A673 (cell line): ENCODE results near the gene BCKDHA. TPM values are rescaled to one million over a fixed set of nuclear protein-coding genes. Genes with fewer than 3 reads are reported as not detected.
"Not testable (repeated sequence)": the region's sequence is repeated elsewhere in the genome, so short reads cannot be mapped to it uniquely, and the experiment has no call there.

Experiments
- BruUV-seq: library from RNA; stranded (reverse); fragments of 400-500 nt; replicated peaks from 2 replicates; lab custom pipeline; 2021; lab: Mats Ljungman, UMichigan
- CTCF ChIA-PET: fragments of 300-600 bp; sonication (Branson Sonifier 250); formaldehyde crosslinking; loops from one replicate; lab custom pipeline; 2022; ENCODE audit warnings: antibody characterized with exemption; lab: Charles Lee
- POLR2A ChIA-PET: fragments of 300-600 bp; sonication (Branson Sonifier 250); formaldehyde crosslinking; loops from one replicate; lab custom pipeline; 2022; ENCODE audit warnings: antibody characterized with exemption; ENCODE audit not compliant: low non-redundant PET; lab: Charles Lee
- DNase-seq: peaks from one replicate; pipeline ENCODE4 v3.0.0-alpha.2; 2015; ENCODE audit warnings: low spot score
- H3K27ac ChIP-seq: fragments of 200-600 bp; sonication (generic); 2 replicates; pipeline ENCODE4 v1.5.1; 2016; ENCODE audit warnings: mixed run types, low read depth, mild to moderate bottlenecking, mixed read lengths, antibody characterized with exemption, low read length; ENCODE audit not compliant: poor library complexity, severe bottlenecking
- H3K27me3 ChIP-seq: fragments of 200-600 bp; sonication (generic); replicated peaks from 2 replicates; pipeline ENCODE4 v1.6.1; 2017; ENCODE audit warnings: mixed run types, low read depth, mild to moderate bottlenecking, mixed read lengths, antibody characterized with exemption, low read length; ENCODE audit not compliant: insufficient read depth, poor library complexity
- H3K36me3 ChIP-seq: fragments of 200-600 bp; sonication (generic); 2 replicates; pipeline ENCODE4 v1.6.1; 2016; ENCODE audit warnings: mixed run types, mild to moderate bottlenecking, mixed read lengths, antibody characterized with exemption, low read length; ENCODE audit not compliant: insufficient read depth, poor library complexity, severe bottlenecking
- H3K4me1 ChIP-seq: fragments of 200-600 bp; sonication (generic); 2 replicates; pipeline ENCODE4 v1.6.1; 2017; ENCODE audit warnings: mixed run types, mild to moderate bottlenecking, mixed read lengths, antibody characterized with exemption, low read length; ENCODE audit not compliant: insufficient read depth, poor library complexity, severe bottlenecking
- H3K4me3 ChIP-seq: fragments of 200-600 bp; sonication (generic); 2 replicates; pipeline ENCODE4 v1.5.1; 2016; ENCODE audit warnings: low read depth, mixed run types, mild to moderate bottlenecking, mixed read lengths, low read length; ENCODE audit not compliant: poor library complexity, severe bottlenecking
- H3K9me3 ChIP-seq: fragments of 200-600 bp; sonication (generic); 2 replicates; pipeline ENCODE4 v1.6.1; 2016; ENCODE audit warnings: mixed run types, low read depth, mild to moderate bottlenecking, mixed read lengths, antibody characterized with exemption, low read length; ENCODE audit not compliant: poor library complexity, severe bottlenecking
- EZH2 ChIP-seq: fragments of 200-600 bp; sonication (generic); IDR thresholded peaks from 2 replicates; pipeline ENCODE4 v1.6.1; 2017; ENCODE audit warnings: borderline replicate concordance, low read depth, mild to moderate bottlenecking, mixed read lengths, antibody characterized with exemption, low read length; ENCODE audit not compliant: poor library complexity, severe bottlenecking
- intact Hi-C: fragments of 100-400 bp; cut with micrococcal nuclease; formaldehyde crosslinking; loops from one replicate; pipeline ENCODE4 v1.10.0; 2022; ENCODE audit not compliant: unreplicated experiment
- total RNA-seq: library from RNA; stranded (reverse); gene quantifications from 2 replicates; pipeline ENCODE4 v1.2.3, GENCODE V29; 2021
- TF ChIP-seq, protein P1 (sequence below): fragments of 300-800, 200-600 bp; sonication (generic); conservative IDR thresholded peaks from 2 replicates; pipeline ENCODE4 v1.5.1; 2017; ENCODE audit warnings: low read depth, mild to moderate bottlenecking, antibody characterized with exemption, low read length, moderate library complexity, mixed read lengths

Gene BCKDHA
- total RNA-seq, 1 experiment from 2014 or later: 14.7 TPM

DNA sequence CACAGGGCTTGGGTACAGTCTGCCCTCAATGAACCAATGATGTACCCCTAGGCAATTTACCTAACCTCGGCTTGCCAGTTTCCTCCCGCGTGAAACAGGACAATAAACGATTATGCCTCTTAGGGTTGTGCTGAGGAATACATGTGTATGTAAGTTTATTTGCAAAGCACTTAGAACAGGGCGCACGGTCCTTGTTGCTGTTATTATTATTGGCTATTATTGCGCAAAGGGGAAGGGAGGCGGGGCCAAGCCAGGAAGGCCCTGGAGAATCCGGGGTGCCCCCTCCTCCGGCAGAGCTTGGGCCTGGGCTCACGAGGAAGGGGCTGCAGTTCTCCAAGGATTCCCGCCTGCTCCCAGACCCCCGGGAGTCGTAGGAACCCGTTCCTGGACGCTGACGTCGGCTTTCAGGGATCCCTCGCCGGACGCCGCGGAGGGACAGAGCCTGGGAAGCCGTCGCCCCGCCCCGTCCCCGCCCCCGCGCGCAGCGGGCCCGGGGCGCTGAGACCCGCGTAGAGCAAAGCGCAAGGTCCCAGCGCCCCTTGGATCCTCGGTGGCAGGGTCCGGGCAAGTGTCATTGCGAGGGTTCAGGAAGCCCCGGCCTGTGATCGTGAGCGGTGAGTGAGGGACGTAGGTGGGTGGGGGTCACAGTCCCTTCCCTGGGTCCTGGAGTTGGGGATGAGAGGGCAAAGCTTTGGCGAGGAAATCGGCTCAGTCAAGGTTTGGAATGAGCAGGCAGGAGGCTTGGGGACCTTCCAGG is 21.2 kb upstream of the BCKDHA start, which contains the start of gene TMEM91:
TMEM91 (plus strand) TSS at position 293 of the 757 bp plus-strand sequence. CDS start 1,777 bp downstream, outside the sequence.
- Histone ChIP-seq H3K9me3 (no peaks in the 10 kb centered on the region), H3K4me1 (peaks cover 10% of the 10 kb centered on the region), H3K27me3 (no peaks in the 10 kb centered on the region), H3K27ac (peak within 1 kb of the TSS; percentile 35), H3K4me3 (peak within 1 kb of the TSS; percentile 55), H3K36me3 (no peaks in the 10 kb centered on the region)
- TF ChIP-seq EZH2: no peak
- TF ChIP-seq, protein P1, sequence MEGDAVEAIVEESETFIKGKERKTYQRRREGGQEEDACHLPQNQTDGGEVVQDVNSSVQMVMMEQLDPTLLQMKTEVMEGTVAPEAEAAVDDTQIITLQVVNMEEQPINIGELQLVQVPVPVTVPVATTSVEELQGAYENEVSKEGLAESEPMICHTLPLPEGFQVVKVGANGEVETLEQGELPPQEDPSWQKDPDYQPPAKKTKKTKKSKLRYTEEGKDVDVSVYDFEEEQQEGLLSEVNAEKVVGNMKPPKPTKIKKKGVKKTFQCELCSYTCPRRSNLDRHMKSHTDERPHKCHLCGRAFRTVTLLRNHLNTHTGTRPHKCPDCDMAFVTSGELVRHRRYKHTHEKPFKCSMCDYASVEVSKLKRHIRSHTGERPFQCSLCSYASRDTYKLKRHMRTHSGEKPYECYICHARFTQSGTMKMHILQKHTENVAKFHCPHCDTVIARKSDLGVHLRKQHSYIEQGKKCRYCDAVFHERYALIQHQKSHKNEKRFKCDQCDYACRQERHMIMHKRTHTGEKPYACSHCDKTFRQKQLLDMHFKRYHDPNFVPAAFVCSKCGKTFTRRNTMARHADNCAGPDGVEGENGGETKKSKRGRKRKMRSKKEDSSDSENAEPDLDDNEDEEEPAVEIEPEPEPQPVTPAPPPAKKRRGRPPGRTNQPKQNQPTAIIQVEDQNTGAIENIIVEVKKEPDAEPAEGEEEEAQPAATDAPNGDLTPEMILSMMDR: no peak
- ChIA-PET POLR2A (no interaction called here), CTCF (no interaction called here)
- intact Hi-C loops: no loop called here
- peak; percentile 44 for DNase-seq
- BruUV-seq: no TSS peak

DNA sequence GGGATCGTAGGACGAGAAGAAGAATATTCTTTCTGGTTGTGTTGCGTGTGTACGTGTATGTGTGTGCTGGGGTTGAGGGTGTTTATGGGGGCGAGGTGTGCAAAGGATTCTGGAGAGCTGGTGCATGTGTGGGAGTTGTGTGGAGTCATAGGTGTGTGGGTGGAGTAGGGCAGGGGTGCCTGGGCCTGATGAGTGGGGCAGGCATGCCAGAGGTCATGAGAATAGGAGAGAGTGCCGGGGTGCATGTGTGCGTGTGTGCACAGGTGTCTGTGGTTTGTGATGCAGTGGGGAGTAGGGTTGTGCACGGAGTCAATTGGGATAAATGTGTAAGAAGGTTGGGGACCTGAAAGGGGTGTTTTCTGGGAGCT is 20.6 kb upstream of the BCKDHA start:
- POLR2A ChIA-PET: no interaction called here
- TF ChIP-seq, protein P1: no peak
- no peak for TF ChIP-seq EZH2

DNA sequence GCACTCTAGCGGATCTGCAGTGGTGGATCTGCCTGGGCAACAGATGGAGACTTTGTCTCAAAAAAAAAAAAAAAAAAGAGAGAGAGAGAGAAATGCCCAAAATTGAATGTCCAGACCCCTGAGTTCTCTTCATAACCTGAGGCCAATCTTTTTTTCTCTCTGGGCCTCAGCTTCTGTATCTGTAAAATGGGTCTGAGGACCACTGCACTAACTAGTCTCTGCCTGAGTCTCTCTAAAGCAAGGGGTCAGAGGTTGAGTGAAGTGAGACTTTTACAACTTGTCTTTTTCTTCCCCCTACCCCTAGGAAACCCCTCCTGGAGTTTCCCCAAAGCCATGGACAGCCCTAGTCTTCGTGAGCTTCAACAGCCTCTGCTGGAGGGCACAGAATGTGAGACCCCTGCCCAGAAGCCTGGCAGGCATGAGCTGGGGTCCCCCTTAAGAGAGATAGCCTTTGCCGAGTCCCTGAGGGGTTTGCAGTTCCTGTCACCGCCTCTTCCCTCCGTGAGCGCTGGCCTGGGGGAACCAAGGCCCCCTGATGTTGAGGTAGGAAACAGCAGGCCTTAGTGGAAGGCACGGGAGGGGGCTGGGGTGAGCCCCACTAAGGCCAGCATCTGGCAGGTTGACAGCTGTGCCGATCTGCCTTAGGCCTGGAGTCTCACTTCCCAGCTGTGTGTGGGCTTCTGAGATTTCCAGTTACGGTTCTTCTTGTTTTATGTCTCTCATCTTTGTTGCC is 19.5 kb upstream of the BCKDHA start:
- no peaks in the 10 kb centered on the region for H3K36me3 ChIP-seq
- intact Hi-C loops: no loop called here
- no peaks in the 10 kb centered on the region for H3K27me3 ChIP-seq
- peak; percentile 58 for DNase-seq
- ChIA-PET POLR2A (no interaction called here), CTCF (interaction anchor here (0.7 kb wide), 1 partner anchor 223 kb away, joined by 5 read pairs; no protein-coding TSS in a partner anchor)
- H3K9me3 ChIP-seq: no peaks in the 10 kb centered on the region
- H3K4me1 ChIP-seq: peaks cover 10% of the 10 kb centered on the region
- H3K27ac ChIP-seq: no peak overlapping the region
- no TSS peak for BruUV-seq
- no peak for TF ChIP-seq EZH2
- TF ChIP-seq, protein P1: 0 out of 2 replicates have a peak, but pooled peaks have one; percentile 23
- no peak overlapping the region for H3K4me3 ChIP-seq

More for the DNA sequence above, 20.6 kb upstream of the BCKDHA start:
- peaks cover 10% of the 10 kb centered on the region for H3K4me1 ChIP-seq
- H3K4me3 ChIP-seq: peak overlapping the region; percentile 55
- CTCF ChIA-PET: no interaction called here
- peak overlapping the region; percentile 35 for H3K27ac ChIP-seq
- H3K27me3 ChIP-seq: no peaks in the 10 kb centered on the region
- no TSS peak for BruUV-seq
- no peak for DNase-seq
- no peaks in the 10 kb centered on the region for H3K36me3 ChIP-seq
- H3K9me3 ChIP-seq: no peaks in the 10 kb centered on the region
- intact Hi-C loops: no loop called here

DNA sequence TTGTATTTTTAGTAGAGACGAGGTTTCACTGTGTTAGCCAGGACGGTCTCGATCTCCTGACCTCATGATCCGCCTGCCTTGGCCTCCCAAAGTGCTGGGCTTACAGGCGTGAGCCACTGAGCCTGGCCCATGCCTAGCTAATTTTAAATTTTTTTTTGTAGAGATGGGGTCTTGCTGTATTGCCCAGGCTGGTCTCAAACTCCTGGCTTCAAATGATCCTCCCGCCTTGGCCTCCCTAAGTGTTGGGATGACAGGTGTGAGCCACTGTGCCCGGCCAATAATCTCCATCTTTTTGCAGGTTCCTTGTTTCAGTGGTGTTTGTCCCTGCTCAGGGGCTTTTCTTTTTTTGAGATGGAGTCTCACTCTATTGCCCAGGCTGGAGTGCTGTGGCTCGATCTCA is 16.1 kb upstream of the BCKDHA start:
- H3K27me3 ChIP-seq, H3K27ac ChIP-seq, H3K36me3 ChIP-seq, BruUV-seq, POLR2A ChIA-PET, H3K9me3 ChIP-seq, intact Hi-C loops, CTCF ChIA-PET, H3K4me1 ChIP-seq, H3K4me3 ChIP-seq, DNase-seq: not testable (repeated sequence)
